CD14-positive monocyte (primary cell): Measurements from ENCODE around the gene JAGN1. TPM values are rescaled to one million over a fixed set of nuclear protein-coding genes. Genes with fewer than 3 reads are reported as not detected.
"Not testable (repeated sequence)": the region's sequence is repeated elsewhere in the genome, so short reads cannot be mapped to it uniquely, and the experiment has no call there.

Experiments used
- DNase-seq, 3 donors: peaks; one replicate each; pipeline ENCODE4 v3.0.0-alpha.2; 2011 to 2022
- H2AFZ ChIP-seq: 2 replicates; pipeline ENCODE4 v1.6.0; 2012; ENCODE audit warnings: mild to moderate bottlenecking, low read depth, low read length, inconsistent platforms; ENCODE audit not compliant: insufficient read depth, poor library complexity, severe bottlenecking
- H3K27ac ChIP-seq, 2 donors: 1 replicate in 1 of 2; 2 replicates in 1 of 2; pipeline ENCODE4 v1.5.1; 2012 to 2013; ENCODE audit warnings: low read length in 2 of 2, control low read depth in 1 of 2, inconsistent platforms in 1 of 2, low read depth in 1 of 2, mild to moderate bottlenecking in 1 of 2
- H3K27me3 ChIP-seq, 2 donors: one replicate each; pipeline versions ENCODE4 v1.6.0 to v1.6.1; 2011 to 2013; ENCODE audit warnings: low read length in 2 of 2; ENCODE audit not compliant: control insufficient read depth in 2 of 2, insufficient read depth in 2 of 2
- H3K36me3 ChIP-seq, 2 donors: replicated peaks in 1 of 2; 1 replicate in 1 of 2; 2 replicates in 1 of 2; pipeline versions ENCODE4 v1.5.1 to v1.6.1; 2012 to 2013; ENCODE audit warnings: low read length in 2 of 2, control low read depth in 1 of 2, inconsistent platforms in 1 of 2, mild to moderate bottlenecking in 1 of 2; ENCODE audit not compliant: insufficient read depth in 2 of 2, control insufficient read depth in 1 of 2
- H3K4me1 ChIP-seq, 2 donors: 1 replicate in 1 of 2; 2 replicates in 1 of 2; pipeline versions ENCODE4 v1.5.1 to v1.6.1; 2012 to 2013; ENCODE audit warnings: low read length in 2 of 2, control low read depth in 1 of 2, inconsistent platforms in 1 of 2, mild to moderate bottlenecking in 1 of 2, moderate library complexity in 1 of 2; ENCODE audit not compliant: insufficient read depth in 2 of 2, control insufficient read depth in 1 of 2
- H3K4me2 ChIP-seq: replicated peaks from 2 replicates; pipeline ENCODE3; 2012; ENCODE audit warnings: low read length, moderate library complexity, mild to moderate bottlenecking; ENCODE audit not compliant: poor library complexity, severe bottlenecking; ENCODE audit errors: extremely low read depth
- H3K4me3 ChIP-seq, 3 experiments: fragments of 200-600 bp in 1 of 3; sonication (generic) in 1 of 3; replicated peaks in 1 of 3; 1 replicate in 2 of 3; 2 replicates in 1 of 3; pipeline ENCODE4 v1.5.1; 2011 to 2013; ENCODE audit warnings: low read length in 3 of 3, mild to moderate bottlenecking in 3 of 3, control low read depth in 2 of 3, low read depth in 2 of 3, inconsistent platforms in 1 of 3, moderate library complexity in 1 of 3
- H3K79me2 ChIP-seq: 2 replicates; pipeline ENCODE4 v1.6.0; 2012; ENCODE audit warnings: mild to moderate bottlenecking, control low read depth, inconsistent platforms, low read length, moderate library complexity; ENCODE audit not compliant: insufficient read depth
- H3K9ac ChIP-seq: 2 replicates; pipeline ENCODE4 v1.6.0; 2017; ENCODE audit warnings: low read length, mild to moderate bottlenecking; ENCODE audit not compliant: insufficient read depth, poor library complexity, severe bottlenecking
- H3K9me3 ChIP-seq, 2 donors: replicated peaks in 1 of 2; 1 replicate in 1 of 2; 2 replicates in 1 of 2; pipeline versions ENCODE4 v1.5.1 to v1.6.1; 2012 to 2013; ENCODE audit warnings: low read length in 2 of 2, control low read depth in 1 of 2; ENCODE audit not compliant: control insufficient read depth in 1 of 2, insufficient read depth in 1 of 2
- H4K20me1 ChIP-seq: 2 replicates; pipeline ENCODE4 v1.6.0; 2012; ENCODE audit warnings: mild to moderate bottlenecking, low read length, control low read depth, moderate library complexity; ENCODE audit not compliant: insufficient read depth
- H3K27ac Mint-ChIP-seq, 7 donors: one replicate each; pipeline ENCODE4 v1.8.0; 2020; ENCODE audit warnings: mild to moderate bottlenecking in 7 of 7, mixed read lengths in 7 of 7, moderate library complexity in 6 of 7, inconsistent platforms in 2 of 7
- H3K27me3 Mint-ChIP-seq, 3 donors: one replicate each; pipeline ENCODE4 v1.8.0; 2021 to 2022; ENCODE audit warnings: low read depth in 3 of 3, mild to moderate bottlenecking in 3 of 3, mixed read lengths in 3 of 3, moderate library complexity in 3 of 3, inconsistent platforms in 1 of 3
- H3K36me3 Mint-ChIP-seq, 2 donors: one replicate each; pipeline ENCODE4 v1.8.0; 2020; ENCODE audit warnings: mixed read lengths in 2 of 2, inconsistent platforms in 1 of 2, mild to moderate bottlenecking in 1 of 2
- H3K4me1 Mint-ChIP-seq: one replicate; pipeline ENCODE4 v1.8.0; 2020; ENCODE audit warnings: mild to moderate bottlenecking, mixed read lengths
- H3K4me3 Mint-ChIP-seq, 2 donors: one replicate each; pipeline ENCODE4 v1.8.0; 2020; ENCODE audit warnings: mild to moderate bottlenecking in 2 of 2, mixed read lengths in 2 of 2, moderate library complexity in 1 of 2
- H3K9me3 Mint-ChIP-seq, 7 donors: one replicate each; pipeline ENCODE4 v1.8.0; 2020 to 2022; ENCODE audit warnings: mixed read lengths in 7 of 7, mild to moderate bottlenecking in 6 of 7, moderate library complexity in 6 of 7, inconsistent platforms in 2 of 7
- CTCF ChIP-seq: fragments of 200-600 bp; IDR thresholded peaks from one replicate; pipeline ENCODE4 v1.8.0; 2022; ENCODE audit warnings: antibody characterized with exemption, mild to moderate bottlenecking
- WGBS: methylation state at CpG from one replicate; pipeline ENCODE4 v1.1.5; 2013; ENCODE audit warnings: missing lambda C conversion rate; ENCODE audit not compliant: insufficient coverage; 5-methylcytosine and 5-hydroxymethylcytosine counted together
- intact Hi-C, 2 donors: fragments of 100-400 bp; cut with micrococcal nuclease; formaldehyde crosslinking; loops; one replicate each; pipeline versions ENCODE4 v1.15.0 to v1.15.1; 2023
- polyA plus RNA-seq, 3 donors: library from polyadenylated mRNA; depleted of rRNA in 1 of 3; unstranded in 2 of 3; stranded (reverse) in 1 of 3; fragments of 300-500 nt in 2 of 3; fragments of >200 nt in 1 of 3; fragmentation: Illumina TruSeq in 2 of 3; gene quantifications; 1 replicate in 2 of 3; 2 replicates in 1 of 3; pipeline ENCODE4 v1.2.3, GENCODE V29; 2012 to 2021

The JAGN1 gene
- polyA plus RNA-seq, 3 donors = 17.3 to 56.3 (median 49.8) TPM

- peaks cover 13 to 15% of the 10 kb centered on the region in 2 donors for H3K4me1 ChIP-seq
- no CpG with 5 or more reads among the region's 4 CpGs for WGBS
- not testable (repeated sequence) for H3K79me2 ChIP-seq, H3K36me3 ChIP-seq, H3K4me3 ChIP-seq, H2AFZ ChIP-seq, H3K9me3 ChIP-seq, H3K9me3 Mint-ChIP-seq, H3K9ac ChIP-seq, H3K27me3 Mint-ChIP-seq, H3K36me3 Mint-ChIP-seq, H4K20me1 ChIP-seq, H3K4me2 ChIP-seq, H3K4me3 Mint-ChIP-seq, H3K27me3 ChIP-seq, H3K27ac ChIP-seq, H3K27ac Mint-ChIP-seq
- peak in 1 of 3 donors; percentile 16 for DNase-seq
- peaks cover 13% of the 10 kb centered on the region for H3K4me1 Mint-ChIP-seq
- TF ChIP-seq CTCF = peak; percentile 77
- intact Hi-C loops = loop anchor here in 1 of 2 donors (10.0 kb wide), 1 partner anchor 54 kb away; the partner anchor contains the start of genes ARPC4 and TADA3
Observed at GRCh38 chr3:9848860-9849259, 41.5 kb upstream of the JAGN1 start.

- H3K4me1 Mint-ChIP-seq, H3K27ac Mint-ChIP-seq, DNase-seq, H3K27ac ChIP-seq, H3K27me3 ChIP-seq, H3K79me2 ChIP-seq, H3K9me3 Mint-ChIP-seq, H2AFZ ChIP-seq, H3K4me1 ChIP-seq, H3K36me3 ChIP-seq, H3K9me3 ChIP-seq, H3K27me3 Mint-ChIP-seq, H3K4me3 ChIP-seq, H3K4me3 Mint-ChIP-seq, H3K9ac ChIP-seq, H4K20me1 ChIP-seq, H3K36me3 Mint-ChIP-seq, H3K4me2 ChIP-seq, intact Hi-C loops: not testable (repeated sequence)
- 86% methylated on average over 2 of the region's 6 CpGs for WGBS
Observed at GRCh38 chr3:9851383-9851782, 39.0 kb upstream of the JAGN1 start.

GRCh38 chr3:9851926-9852325 is 38.5 kb upstream of the JAGN1 start:
- H3K9ac ChIP-seq, H3K4me2 ChIP-seq, H3K36me3 Mint-ChIP-seq, DNase-seq, H3K4me1 Mint-ChIP-seq, H2AFZ ChIP-seq, H3K27ac Mint-ChIP-seq, H3K27ac ChIP-seq, H3K4me3 Mint-ChIP-seq, H3K9me3 ChIP-seq, H3K27me3 Mint-ChIP-seq, H3K9me3 Mint-ChIP-seq, intact Hi-C loops, H4K20me1 ChIP-seq, H3K27me3 ChIP-seq, H3K79me2 ChIP-seq, H3K4me3 ChIP-seq, H3K4me1 ChIP-seq, H3K36me3 ChIP-seq: not testable (repeated sequence)
- 96% methylated on average over 3 of the region's 6 CpGs for WGBS
